OCI-LY1 (cell line): ENCODE measurements around the gene COPZ1.

Experiments used
- CTCF ChIP-seq: fragments of 200-600 bp; sonication (generic), shearing (Covaris generic); IDR thresholded peaks from 2 replicates; pipeline ENCODE4 v1.5.1; 2017; ENCODE audit warnings: mild to moderate bottlenecking, antibody characterized with exemption, low read length, moderate library complexity, mixed read lengths
- EZH2 ChIP-seq: fragments of 200-600 bp; sonication (generic), shearing (Covaris generic); IDR thresholded peaks from 2 replicates; pipeline ENCODE4 v1.8.0; 2017; ENCODE audit warnings: borderline replicate concordance, mixed run types, mild to moderate bottlenecking, antibody characterized with exemption, low read length, moderate library complexity, mixed read lengths

GRCh38 chr12:54363618-54364017 lies 38.7 kb downstream of the COPZ1 start:
- TF ChIP-seq CTCF (no peak), EZH2 (no peak)
